CD4-positive, alpha-beta T cell treated with Interleukin-4 for 1 hour (primary cell): ENCODE data around the gene YIPF4.
A peak's percentile ranks its signal among the peaks of the same experiment; 100 is the strongest.
"Not testable (repeated sequence)": the region's sequence is repeated elsewhere in the genome, so short reads cannot be mapped to it uniquely, and the experiment has no call there.

Experiments
- DNase-seq, 2 donors: peaks; one replicate each; pipeline ENCODE4 v3.0.0-alpha.2; 2020 to 2022

YIPF4 gene

GRCh38 chr2:32277674-32278477, at the start of gene YIPF4:
TSS of gene YIPF4 (plus strand) at chr2:32277904. CDS start at chr2:32278156, 252 bp downstream.
- DNase-seq = peak; percentile 93 to 96

- DNase-seq = no peak
Measured at GRCh38 chr2:32228181-32228580, 49.5 kb upstream of the YIPF4 start.

- no peak for DNase-seq
Measured at GRCh38 chr2:32229635-32230034, 48.1 kb upstream of the YIPF4 start.

- DNase-seq = no peak
Measured at GRCh38 chr2:32231959-32232358, 45.7 kb upstream of the YIPF4 start.

- no peak for DNase-seq
Measured at GRCh38 chr2:32235315-32235714, 42.4 kb upstream of the YIPF4 start.

- DNase-seq = no peak
Measured at GRCh38 chr2:32237488-32237887, 40.2 kb upstream of the YIPF4 start.

- DNase-seq = no peak
Measured at GRCh38 chr2:32237996-32238395, 39.7 kb upstream of the YIPF4 start.

- no peak for DNase-seq
Measured at GRCh38 chr2:32242331-32242730, 35.4 kb upstream of the YIPF4 start.

- DNase-seq = no peak
Measured at GRCh38 chr2:32246911-32247310, 30.8 kb upstream of the YIPF4 start.

GRCh38 chr2:32248299-32248698, 29.4 kb upstream of the YIPF4 start:
- no peak for DNase-seq

GRCh38 chr2:32249731-32250236, 27.9 kb upstream of the YIPF4 start:
- no peak for DNase-seq

GRCh38 chr2:32250290-32250689, 27.4 kb upstream of the YIPF4 start:
- no peak for DNase-seq

GRCh38 chr2:32258242-32258641, 19.5 kb upstream of the YIPF4 start:
- no peak for DNase-seq

GRCh38 chr2:32260376-32260775, 17.3 kb upstream of the YIPF4 start:
- DNase-seq = no peak

- peak; percentile 15 to 43 for DNase-seq
Measured at GRCh38 chr2:32262105-32262504, 15.6 kb upstream of the YIPF4 start.

GRCh38 chr2:32264422-32265105, 13.1 kb upstream of the YIPF4 start, which contains the start of gene NLRC4:
TSS of gene NLRC4 (minus strand) at chr2:32264886. CDS start at chr2:32256775, 8,111 bp downstream.
- DNase-seq = peak; percentile 14 to 33

- no peak for DNase-seq
Measured at GRCh38 chr2:32271063-32271462, 6.6 kb upstream of the YIPF4 start.

- no peak for DNase-seq
Measured at GRCh38 chr2:32272279-32272678, 5.4 kb upstream of the YIPF4 start.

GRCh38 chr2:32274289-32274688, 3.4 kb upstream of the YIPF4 start:
- no peak for DNase-seq

- not testable (repeated sequence) for DNase-seq
Measured at GRCh38 chr2:32275790-32276189, 1.9 kb upstream of the YIPF4 start.

- DNase-seq = no peak
Measured at GRCh38 chr2:32277363-32277673, 386 bp upstream of the YIPF4 start.

GRCh38 chr2:32278478-32278853, 762 bp downstream of the YIPF4 start:
- no peak for DNase-seq

GRCh38 chr2:32284321-32284720, 6.6 kb downstream of the YIPF4 start:
- DNase-seq = peak in 1 of 2 donors; percentile 26
